ENCODE results near the gene PCGF3.
A peak's percentile ranks its signal among the peaks of the same experiment; 100 is the strongest.

Gene PCGF3

GRCh38 chr4:712916-713632 lies 7.4 kb downstream of the PCGF3 start:
- intact Hi-C loops (cut with DNase I), result no loop called here
- no peak for DNase-seq

GRCh38 chr4:714087-714486 lies 8.5 kb downstream of the PCGF3 start:
- intact Hi-C loops (cut with DNase I), result no loop called here
- DNase-seq, result no peak

- no peak for DNase-seq
- intact Hi-C loops (cut with DNase I), result no loop called here
Measured at GRCh38 chr4:717601-718320, 12.1 kb downstream of the PCGF3 start.

- intact Hi-C loops (cut with DNase I), result no loop called here
- DNase-seq, result no peak
Measured at GRCh38 chr4:718460-718859, 12.8 kb downstream of the PCGF3 start.

GRCh38 chr4:720111-720860 lies 14.7 kb downstream of the PCGF3 start:
- DNase-seq, result peak in 13 of 42 donors; percentile 27 to 59 (median 50)
- intact Hi-C loops (cut with DNase I), result no loop called here

DNA sequence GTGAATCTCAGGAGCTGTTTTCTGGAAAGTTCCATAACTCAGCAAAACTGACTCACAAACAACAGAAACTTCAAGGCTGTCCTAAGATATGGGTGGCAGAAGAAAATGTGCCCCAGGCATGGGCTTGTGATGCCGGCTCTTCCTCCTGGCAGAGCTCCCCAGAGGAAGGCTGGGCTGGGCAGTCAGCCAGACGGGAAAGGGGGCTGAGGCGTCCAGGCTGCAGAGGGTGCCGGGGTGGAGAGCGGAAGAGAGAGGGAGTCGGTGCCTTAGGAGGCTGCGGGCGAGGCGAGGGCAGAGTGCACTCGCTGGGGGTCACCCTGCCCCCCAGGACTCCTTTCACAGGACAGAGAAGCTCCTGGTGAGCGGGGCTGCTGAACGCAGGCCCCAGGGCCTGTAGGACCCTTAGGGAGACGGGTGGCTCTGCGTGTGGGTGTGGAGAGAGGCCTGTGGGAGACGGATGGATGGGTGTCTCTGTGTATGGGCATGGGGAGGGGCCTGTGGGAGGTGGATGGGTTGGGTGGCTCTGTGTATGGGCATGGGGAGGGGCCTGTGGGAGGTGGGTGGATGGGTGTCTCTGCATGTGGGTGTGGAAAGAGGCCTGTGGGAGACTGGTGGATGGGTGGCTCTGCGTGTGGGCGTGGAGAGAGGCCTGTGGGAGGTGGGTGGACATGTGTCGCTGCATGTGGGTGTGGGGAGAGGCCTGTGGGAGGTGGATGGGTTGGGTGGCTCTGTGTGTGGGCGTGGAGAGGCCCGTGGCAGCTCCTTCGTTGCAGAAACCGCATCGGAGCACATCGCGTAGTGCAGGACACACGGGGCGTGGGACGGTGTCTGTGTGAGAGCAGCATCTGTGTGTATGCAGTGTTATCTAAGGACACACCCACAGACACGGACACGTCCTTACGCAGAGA lies 15.9 kb downstream of the PCGF3 start:
- DNase-seq, result peak in 24 of 42 donors; percentile 15 to 76 (median 44)
- intact Hi-C loops (cut with DNase I), result no loop called here

- intact Hi-C loops (cut with DNase I), result no loop called here
- DNase-seq, result peak in 20 of 42 donors; percentile 28 to 66 (median 44)
Measured at GRCh38 chr4:722169-722725, 16.6 kb downstream of the PCGF3 start.

DNA sequence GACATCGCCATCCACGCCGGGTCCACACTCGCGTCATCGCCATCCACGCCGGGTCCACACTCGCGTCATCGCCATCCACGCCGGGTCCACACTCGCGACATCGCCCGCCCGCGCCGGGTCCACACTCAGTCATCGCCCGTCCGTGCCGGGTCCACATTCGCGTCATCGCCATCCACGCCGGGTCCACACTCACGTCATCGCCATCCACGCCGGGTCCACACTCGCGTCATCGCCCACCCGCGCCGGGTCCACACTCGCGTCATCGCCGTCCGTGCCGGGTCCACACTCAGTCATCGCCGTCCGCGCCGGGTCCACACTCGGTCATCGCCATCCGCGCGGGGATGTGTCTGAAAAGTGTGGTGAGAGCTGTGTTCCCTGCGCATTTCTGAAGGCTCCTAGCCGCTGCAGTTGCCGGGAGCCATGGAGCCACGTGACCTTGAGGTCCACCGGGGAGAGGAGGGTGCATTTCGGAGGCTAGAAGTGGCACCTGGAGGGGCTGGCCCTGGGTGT lies 17.3 kb downstream of the PCGF3 start:
- DNase-seq, result no peak
- intact Hi-C loops (cut with DNase I), result no loop called here

DNA sequence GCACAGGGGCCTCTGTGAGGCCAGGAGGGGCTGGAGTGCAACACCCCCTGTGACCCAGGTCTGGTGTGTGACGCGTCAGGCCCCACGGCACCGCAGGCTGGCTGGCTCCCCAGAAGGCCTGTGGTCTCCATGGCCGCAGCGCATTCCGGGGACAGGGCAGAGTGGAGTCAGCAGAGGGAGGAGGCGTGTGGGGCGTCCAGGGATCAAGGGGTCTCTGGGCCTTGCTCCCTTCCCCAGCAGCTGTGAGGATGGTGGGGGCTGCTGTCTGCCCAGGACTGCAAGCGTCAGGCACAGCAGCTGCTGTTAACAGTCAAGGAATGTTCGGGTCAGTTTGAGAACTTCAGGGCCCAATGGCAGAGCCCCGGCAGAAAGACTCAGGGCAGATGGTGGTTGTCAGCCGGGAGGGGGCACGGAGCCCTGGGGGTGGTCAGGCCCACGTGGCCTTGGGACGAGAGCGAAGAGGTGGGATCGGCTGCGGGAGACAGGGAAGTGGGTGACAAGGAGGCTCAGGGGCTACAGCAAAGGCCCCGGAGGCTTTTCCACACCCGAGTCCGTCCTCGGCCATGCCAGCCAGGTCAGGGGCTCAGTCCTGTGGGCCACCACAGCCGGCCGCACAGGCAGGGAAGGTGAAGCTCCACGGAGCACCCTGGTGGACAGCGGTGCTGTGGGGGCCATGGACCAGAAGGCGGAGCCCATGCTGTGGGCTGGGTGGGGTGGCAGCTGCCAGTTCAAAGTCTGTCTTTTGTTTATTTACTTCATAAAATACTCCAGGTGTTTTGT lies 18.3 kb downstream of the PCGF3 start:
- intact Hi-C loops (cut with DNase I), result no loop called here
- DNase-seq, result no peak

GRCh38 chr4:725391-726234 lies 20.0 kb downstream of the PCGF3 start:
- intact Hi-C loops (cut with DNase I), result no loop called here
- no peak for DNase-seq

DNA sequence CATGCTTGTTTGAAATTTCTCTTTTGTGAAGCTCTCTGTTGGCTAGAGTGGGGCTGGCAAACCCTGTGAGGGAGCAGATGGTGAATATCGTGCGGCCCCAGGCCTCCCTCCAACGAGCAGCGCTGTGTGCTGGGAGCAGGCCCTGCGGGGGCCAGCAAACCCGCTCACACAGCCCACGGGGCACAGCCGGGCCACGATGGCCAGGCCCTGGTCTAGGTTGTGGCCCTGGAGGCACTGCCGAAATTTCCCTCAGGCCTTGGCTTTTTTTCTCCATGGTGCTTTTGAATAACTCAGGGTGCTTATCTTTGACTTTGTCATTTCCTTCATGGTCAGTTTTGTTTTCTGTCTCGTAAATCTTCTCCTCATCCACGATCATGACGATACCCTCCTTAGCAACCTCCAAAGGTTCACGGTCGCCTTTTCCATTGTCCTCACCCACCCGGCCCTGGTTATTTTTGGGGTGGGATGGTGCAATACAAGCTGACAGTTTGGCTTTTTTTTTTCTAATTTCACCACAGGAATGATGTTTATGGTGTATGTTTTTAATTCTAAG lies 20.7 kb downstream of the PCGF3 start:
- DNase-seq, result no peak

GRCh38 chr4:726838-727237 lies 21.2 kb downstream of the PCGF3 start:
- peak in 10 of 42 donors; percentile 5 to 63 (median 34) for DNase-seq
- intact Hi-C loops (cut with DNase I), result no loop called here

More for the DNA sequence above, 20.7 kb downstream of the PCGF3 start:
- intact Hi-C loops (cut with DNase I), result no loop called here

- DNase-seq, result no peak
- intact Hi-C loops (cut with DNase I), result no loop called here
Measured at GRCh38 chr4:727576-727975, 21.9 kb downstream of the PCGF3 start.

- intact Hi-C loops (cut with DNase I), result no loop called here
Measured at GRCh38 chr4:729336-730315, 24.0 kb downstream of the PCGF3 start.

GRCh38 chr4:730511-730910 lies 24.9 kb downstream of the PCGF3 start:
- intact Hi-C loops (cut with DNase I), result no loop called here
- DNase-seq, result no peak

More at GRCh38 chr4:729336-730315, 24.0 kb downstream of the PCGF3 start:
- no peak for DNase-seq

All from head of caudate nucleus (tissue), 42 donors.